Ectodermal cell (in vitro differentiated cells): Measurements from ENCODE around the gene OXSR1.
"Not testable (repeated sequence)": the region's sequence is repeated elsewhere in the genome, so short reads cannot be mapped to it uniquely, and the experiment has no call there.

Experiments
- H3K27ac ChIP-seq: 2 replicates; pipeline ENCODE4 v1.7.0; 2013; ENCODE audit warnings: mild to moderate bottlenecking, low read depth, low read length; ENCODE audit not compliant: insufficient read depth, poor library complexity, severe bottlenecking
- H3K27me3 ChIP-seq: 2 replicates; pipeline ENCODE4 v1.7.0; 2013; ENCODE audit warnings: mild to moderate bottlenecking, low read length; ENCODE audit not compliant: insufficient read depth, control insufficient read depth, poor library complexity, severe bottlenecking
- H3K36me3 ChIP-seq: one replicate; pipeline ENCODE4 v1.7.0; 2013; ENCODE audit warnings: low read length; ENCODE audit not compliant: control insufficient read depth, insufficient read depth
- H3K4me1 ChIP-seq: one replicate; pipeline ENCODE4 v1.7.0; 2013; ENCODE audit warnings: low read length; ENCODE audit not compliant: control insufficient read depth, insufficient read depth
- H3K4me3 ChIP-seq: 2 replicates; pipeline ENCODE4 v1.7.0; 2013; ENCODE audit warnings: low read depth, low read length, control low read depth; ENCODE audit not compliant: insufficient read depth
- H3K9me3 ChIP-seq: 2 replicates; pipeline ENCODE4 v1.7.0; 2013; ENCODE audit warnings: mild to moderate bottlenecking, low read length, moderate library complexity; ENCODE audit not compliant: control insufficient read depth
- WGBS, 2 experiments: methylation state at CpG; one replicate each; pipeline ENCODE4 v1.1.7; 2013; ENCODE audit warnings: missing lambda C conversion rate in 2 of 2; 5-methylcytosine and 5-hydroxymethylcytosine counted together

The OXSR1 gene

DNA sequence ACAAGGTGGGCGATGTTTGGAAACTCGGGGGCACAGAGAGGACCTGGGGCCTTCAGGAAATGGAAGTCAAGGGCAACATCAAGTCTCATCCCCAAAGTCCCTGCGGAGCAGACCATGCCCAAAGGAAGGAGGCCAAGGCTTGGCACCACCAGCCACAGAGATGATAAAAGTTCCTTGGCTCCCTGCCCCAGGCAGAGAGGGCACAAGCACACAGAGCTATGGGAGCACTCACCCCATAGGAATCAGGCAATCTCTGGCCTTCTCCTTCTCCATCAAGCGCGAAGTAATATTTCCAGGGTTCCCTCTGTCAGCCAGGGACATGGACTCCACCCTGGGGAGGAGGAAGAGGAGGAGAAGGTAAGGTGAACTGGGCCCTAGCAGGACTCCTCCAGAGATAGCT is 36.3 kb upstream of the OXSR1 start:
- Histone ChIP-seq H3K27ac (no peak overlapping the region), H3K4me3 (no peak overlapping the region), H3K4me1 (no peaks in the 10 kb centered on the region), H3K36me3 (peaks cover 20% of the 10 kb centered on the region), H3K27me3 (no peaks in the 10 kb centered on the region), H3K9me3 (no peaks in the 10 kb centered on the region)
- 95 to 96% methylated on average over 5 of the region's 5 CpGs for WGBS, 2 experiments

DNA sequence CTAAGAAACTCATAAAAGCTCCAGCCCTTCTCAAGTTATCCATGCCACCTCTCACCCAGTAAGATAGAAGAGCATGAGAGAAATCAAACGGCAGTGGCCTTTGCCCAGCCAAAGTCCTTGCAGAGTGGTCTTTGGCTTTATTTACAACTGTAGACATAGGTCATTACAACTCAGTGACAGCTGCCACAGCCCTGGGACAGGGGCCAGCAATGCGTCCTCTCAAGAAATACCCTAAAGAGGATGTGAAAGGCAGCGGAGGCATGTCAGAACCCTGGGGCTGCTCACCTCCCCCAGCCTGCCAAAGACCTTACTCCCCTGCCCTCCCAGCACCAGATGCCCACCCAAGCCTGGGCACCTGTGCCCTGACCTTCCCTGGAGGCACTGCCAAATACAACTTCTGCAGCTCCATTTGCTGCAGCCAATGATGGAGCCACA is 34.7 kb upstream of the OXSR1 start:
- no peak overlapping the region for H3K4me3 ChIP-seq
- no peaks in the 10 kb centered on the region for H3K9me3 ChIP-seq
- peaks cover 20% of the 10 kb centered on the region for H3K36me3 ChIP-seq
- no peaks in the 10 kb centered on the region for H3K27me3 ChIP-seq
- H3K27ac ChIP-seq, result no peak overlapping the region
- WGBS, 2 experiments, result 93 to 98% methylated on average over 3 of the region's 3 CpGs
- no peaks in the 10 kb centered on the region for H3K4me1 ChIP-seq

DNA sequence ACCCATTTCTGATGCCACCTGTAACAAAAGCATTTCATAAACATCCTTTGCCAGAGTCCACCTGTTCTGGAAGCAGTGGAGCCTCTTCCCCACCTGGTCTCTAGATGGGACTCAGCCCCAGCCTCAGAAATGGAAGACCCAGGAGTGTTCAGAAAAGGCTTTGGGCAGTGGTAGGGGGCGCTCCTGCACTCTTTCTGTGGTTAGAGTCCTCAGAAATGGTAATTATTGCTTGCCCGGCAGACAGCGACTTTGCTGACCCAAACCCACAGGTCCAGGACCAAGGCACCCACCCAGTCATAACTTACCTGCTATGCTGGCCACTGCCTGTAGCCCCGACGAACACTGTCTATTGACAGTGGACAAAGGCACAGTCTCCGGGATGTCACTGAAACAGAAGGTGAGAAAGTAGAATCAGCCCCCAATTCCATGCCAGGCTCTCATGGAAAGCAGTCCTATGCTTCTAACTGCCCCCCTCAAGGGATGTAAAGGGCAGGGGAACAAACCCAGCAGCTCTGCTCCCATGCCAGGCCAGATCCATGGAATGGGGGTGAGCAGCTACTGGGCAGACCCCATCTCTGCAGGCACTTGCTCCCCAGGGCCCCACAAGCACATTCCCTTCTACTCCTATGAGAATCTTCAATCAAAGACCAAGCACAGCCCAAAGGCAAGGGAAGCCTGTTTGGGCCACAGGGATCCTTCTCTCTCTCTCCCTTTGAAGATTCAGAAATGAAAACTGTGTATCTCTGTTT is 33.5 kb upstream of the OXSR1 start:
- WGBS, 2 experiments, result 56% methylated on average over 6 of the region's 6 CpGs
- H3K27ac ChIP-seq, result no peak overlapping the region
- no peak overlapping the region for H3K4me3 ChIP-seq
- H3K36me3 ChIP-seq, result peaks cover 20% of the 10 kb centered on the region
- H3K27me3 ChIP-seq, result no peaks in the 10 kb centered on the region
- no peaks in the 10 kb centered on the region for H3K4me1 ChIP-seq
- H3K9me3 ChIP-seq, result no peaks in the 10 kb centered on the region

DNA sequence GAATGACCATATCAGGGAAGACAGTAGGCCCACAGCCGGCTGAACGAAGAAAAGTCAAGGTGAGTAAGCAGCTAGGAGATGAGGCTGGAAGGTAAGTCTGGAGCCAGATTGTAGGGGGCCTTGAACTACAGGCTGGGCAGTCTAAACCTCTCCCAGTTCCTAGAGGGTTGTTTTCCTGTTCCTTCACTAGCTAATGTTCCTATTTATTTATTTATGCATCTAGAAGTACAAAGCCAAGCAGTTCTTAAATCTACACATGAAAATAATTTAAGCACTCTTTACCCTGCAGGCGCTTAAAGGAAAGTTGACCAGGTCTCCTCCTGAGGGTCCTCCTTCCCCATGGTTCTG is 32.2 kb upstream of the OXSR1 start:
- Histone ChIP-seq H3K9me3 (no peaks in the 10 kb centered on the region), H3K4me1 (peaks cover 5% of the 10 kb centered on the region), H3K27me3 (no peaks in the 10 kb centered on the region), H3K27ac (no peak overlapping the region), H3K4me3 (no peak overlapping the region), H3K36me3 (peaks cover 15% of the 10 kb centered on the region)
- 94 to 97% methylated on average over 3 of the region's 3 CpGs for WGBS, 2 experiments

DNA sequence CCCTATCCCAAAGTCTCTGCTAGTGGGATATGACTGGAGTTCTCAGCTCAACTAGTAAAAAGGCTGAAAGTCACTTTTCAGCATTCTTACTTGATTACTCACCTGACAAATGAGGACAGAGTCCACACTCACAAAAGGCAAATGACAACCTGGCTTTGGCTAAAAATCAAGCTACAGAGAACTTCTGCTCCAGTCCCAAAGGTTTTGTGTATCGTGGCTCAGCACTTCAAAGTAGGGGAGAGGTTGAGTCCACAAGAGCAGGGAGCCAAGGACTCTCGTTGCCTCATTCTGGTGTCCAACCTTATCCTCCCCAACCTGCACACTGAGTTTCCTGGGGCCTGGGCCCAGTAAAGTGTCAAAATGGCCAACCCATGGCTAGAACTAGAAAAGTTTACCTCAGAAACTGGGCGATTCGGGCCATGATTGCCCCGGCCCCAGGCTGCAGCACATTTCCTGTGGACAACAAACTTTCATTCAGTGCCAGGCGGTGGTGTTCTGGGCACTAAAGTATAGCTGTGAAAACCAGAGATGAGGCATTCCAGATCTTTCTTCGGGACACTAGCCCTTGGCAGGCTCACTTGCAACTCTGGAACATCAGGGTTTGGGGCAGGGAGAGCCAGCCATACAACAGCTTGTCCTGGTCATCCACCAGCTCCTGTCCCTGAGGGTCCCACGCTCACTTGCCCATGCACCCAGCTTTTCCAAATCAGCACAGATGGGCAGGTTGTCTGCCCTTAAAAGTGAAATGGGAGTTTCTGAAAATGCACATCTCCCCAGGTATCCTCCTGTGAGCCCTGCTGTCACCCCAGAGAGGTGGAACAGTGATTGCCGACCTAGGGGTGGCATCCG is 31.6 kb upstream of the OXSR1 start:
- H3K4me1 ChIP-seq, result peaks cover 5% of the 10 kb centered on the region
- no peak overlapping the region for H3K4me3 ChIP-seq
- no peaks in the 10 kb centered on the region for H3K9me3 ChIP-seq
- 94 to 96% methylated on average over 10 of the region's 10 CpGs for WGBS, 2 experiments
- H3K36me3 ChIP-seq, result peaks cover 14% of the 10 kb centered on the region
- H3K27ac ChIP-seq, result no peak overlapping the region
- H3K27me3 ChIP-seq, result peaks cover 3% of the 10 kb centered on the region

DNA sequence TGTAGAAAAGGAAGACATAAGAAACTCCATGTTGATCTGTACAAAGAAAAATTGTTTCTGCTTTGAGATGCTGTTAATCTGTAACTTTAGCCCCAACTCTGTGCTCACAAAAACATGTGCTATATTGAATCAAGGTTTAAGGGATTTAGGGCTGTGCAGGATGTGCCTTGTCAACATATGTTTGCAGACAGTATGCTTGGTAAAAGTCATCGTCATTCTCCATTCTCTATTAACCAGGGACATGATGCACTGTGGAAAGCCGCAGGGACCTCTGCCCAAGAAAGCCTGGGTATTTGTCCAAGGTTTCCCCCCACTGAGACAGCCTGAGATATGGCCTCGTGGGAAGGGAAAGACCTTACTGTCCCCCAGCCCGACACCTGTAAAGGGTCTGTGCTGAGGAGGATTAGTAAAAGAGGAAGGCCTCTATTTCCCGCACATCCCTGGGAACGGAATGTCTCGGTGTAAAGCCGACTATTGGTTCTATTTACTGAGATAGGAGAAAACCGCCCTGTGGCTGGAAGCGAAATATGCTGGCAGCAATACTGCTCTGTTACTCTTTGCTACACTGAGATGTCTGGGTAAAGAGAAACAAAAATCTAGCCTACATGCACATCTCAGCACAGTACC is 30.7 kb upstream of the OXSR1 start:
- H3K27ac ChIP-seq, H3K4me1 ChIP-seq, H3K36me3 ChIP-seq, H3K4me3 ChIP-seq, H3K9me3 ChIP-seq: not testable (repeated sequence)
- H3K27me3 ChIP-seq, result peaks cover 11% of the 10 kb centered on the region
- WGBS, 2 experiments, result 94 to 96% methylated on average over 10 of the region's 10 CpGs

DNA sequence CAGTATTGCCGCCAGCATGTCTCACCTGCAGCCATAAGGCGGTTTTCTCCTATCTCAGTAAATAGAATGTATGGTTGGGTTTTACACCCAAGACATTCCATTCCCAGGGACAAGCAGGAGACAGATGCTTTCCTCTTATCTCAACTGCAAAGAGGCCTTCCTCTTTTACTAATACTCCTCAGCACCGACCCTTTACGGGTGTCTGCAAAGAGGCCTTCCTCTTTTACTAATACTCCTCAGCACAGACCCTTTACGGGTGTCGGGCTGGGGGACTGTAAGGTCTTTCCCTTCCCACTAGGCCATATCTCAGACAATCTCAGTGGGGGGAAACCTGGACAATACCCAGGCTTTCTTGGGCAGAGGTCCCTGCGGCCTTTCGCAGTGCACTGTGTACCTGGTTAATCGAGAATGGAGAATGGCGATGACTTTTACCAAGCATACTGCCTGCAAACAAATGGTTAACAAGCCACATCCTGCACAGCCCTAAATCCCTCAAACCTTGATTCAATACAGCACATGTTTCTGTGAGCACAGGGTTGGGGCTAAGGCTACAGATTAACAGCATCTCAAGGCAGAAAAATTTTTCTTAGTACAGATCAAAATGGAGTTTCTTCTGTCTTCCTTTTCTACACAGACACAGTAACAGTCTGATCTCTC is 29.6 kb upstream of the OXSR1 start:
- peak overlapping the region; percentile 78 for H3K4me3 ChIP-seq
- 89% methylated on average over 10 of the region's 10 CpGs for WGBS, 2 experiments
- H3K9me3 ChIP-seq, H3K36me3 ChIP-seq, H3K27ac ChIP-seq: not testable (repeated sequence)
- H3K4me1 ChIP-seq, result peaks cover 11% of the 10 kb centered on the region
- peaks cover 12% of the 10 kb centered on the region for H3K27me3 ChIP-seq

DNA sequence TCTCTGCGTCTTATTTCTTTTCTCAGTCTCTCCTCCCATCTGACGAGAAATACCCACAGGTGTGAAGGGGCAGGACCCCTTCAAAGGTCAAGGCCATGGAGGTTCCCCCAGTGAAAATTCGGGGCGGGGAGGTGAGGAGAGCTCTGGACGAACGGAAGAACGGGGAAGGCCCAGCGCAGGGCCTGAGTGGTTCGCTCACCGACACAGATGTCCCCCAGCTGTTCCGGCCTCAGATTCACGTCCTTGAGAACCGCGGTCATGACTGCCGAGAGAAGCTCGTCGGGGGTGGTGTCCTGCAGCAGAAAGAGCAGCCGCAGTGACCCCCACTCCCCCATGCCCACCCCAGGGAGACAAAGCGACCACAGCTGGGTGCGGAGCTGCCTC is 29.0 kb upstream of the OXSR1 start:
- Histone ChIP-seq H3K36me3 (peaks cover under 1% of the 10 kb centered on the region), H3K9me3 (no peaks in the 10 kb centered on the region), H3K27me3 (peaks cover 12% of the 10 kb centered on the region), H3K27ac (no peak overlapping the region), H3K4me3 (peak overlapping the region; percentile 78), H3K4me1 (peaks cover 11% of the 10 kb centered on the region)
- WGBS, 2 experiments, result 1% methylated on average over 20 of the region's 20 CpGs

DNA sequence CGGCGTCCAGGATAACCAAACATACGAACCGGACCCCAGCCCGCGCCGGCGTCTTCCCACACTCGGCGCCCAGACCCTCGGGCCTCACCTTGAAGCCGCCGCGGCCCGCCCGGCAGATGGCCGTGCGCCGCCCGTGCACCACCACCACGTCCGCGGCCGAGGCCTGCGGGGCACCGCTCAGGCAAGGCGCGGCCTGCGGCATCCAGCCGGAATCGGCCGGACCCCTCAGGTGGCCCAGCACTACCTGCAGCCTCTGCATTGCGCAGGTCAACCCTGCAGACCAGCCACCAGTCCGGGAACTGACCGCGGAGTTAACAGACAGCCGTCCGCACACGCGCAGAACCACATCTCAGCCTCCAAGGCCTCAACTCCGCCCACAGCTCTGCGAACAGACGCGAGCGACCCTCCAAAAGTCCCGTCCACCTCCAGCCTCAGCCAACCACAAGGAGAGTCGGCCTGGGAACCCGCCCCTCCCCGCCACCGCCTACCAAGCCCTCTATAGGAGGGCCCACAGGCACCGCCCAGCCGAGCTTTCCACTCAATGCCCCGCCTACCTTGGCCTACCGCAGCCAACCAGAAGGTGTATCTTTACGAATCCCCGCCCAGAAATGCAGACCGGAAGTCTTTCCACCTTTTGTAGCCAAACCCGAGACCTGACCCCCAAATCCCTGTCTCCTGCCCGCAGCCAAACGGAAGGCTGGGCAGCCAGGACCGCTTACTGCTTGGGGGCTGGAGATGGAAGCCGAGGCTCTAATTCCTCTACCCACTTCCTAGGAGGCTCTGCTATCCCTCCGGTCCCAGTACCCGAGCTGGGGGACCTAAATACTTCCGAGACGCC is 28.3 kb upstream of the OXSR1 start, which contains the start of gene ACAA1:
TSS of gene ACAA1 (minus strand) at position 351 of the 838 bp plus-strand sequence. CDS start at position 259, 92 bp downstream.
- Histone ChIP-seq H3K4me1 (peaks cover 11% of the 10 kb centered on the region), H3K27me3 (peaks cover 12% of the 10 kb centered on the region), H3K9me3 (no peaks in the 10 kb centered on the region), H3K4me3 (peak within 1 kb of the TSS; percentile 78), H3K27ac (peak within 1 kb of the TSS; percentile 75), H3K36me3 (no peaks in the 10 kb centered on the region)
- 0% methylated on average over 66 of the region's 66 CpGs for WGBS, 2 experiments
